COLO668 (cell line): ENCODE data around the gene MNS1.
"Not testable (repeated sequence)": the region's sequence is repeated elsewhere in the genome, so short reads cannot be mapped to it uniquely, and the experiment has no call there.

ENCODE experiments used
- DNase-seq: peaks from one replicate; lab custom pipeline; 2025; ENCODE audit not compliant: unreplicated experiment; lab: John Stamatoyannopoulos, UW

Gene MNS1

DNA sequence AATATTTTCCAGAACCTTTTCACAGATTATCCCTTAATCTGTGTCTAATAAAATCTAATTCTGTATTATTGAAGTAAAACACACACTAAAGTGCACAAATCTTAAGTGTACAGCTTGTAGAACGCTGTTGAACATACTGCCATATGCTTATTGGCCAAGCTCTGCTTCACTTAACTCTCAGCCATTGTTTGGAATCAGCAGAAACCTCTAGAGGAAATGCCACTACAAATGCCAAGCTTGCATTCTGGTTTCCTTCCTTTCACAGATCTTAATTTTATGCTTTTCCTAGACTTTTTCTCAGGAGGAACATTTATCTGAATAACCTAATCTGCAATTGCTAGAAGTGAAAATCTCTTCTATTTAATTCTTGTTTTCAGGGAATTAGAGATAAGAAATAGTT, 10.1 kb downstream of the MNS1 start:
- DNase-seq, result no peak

DNA sequence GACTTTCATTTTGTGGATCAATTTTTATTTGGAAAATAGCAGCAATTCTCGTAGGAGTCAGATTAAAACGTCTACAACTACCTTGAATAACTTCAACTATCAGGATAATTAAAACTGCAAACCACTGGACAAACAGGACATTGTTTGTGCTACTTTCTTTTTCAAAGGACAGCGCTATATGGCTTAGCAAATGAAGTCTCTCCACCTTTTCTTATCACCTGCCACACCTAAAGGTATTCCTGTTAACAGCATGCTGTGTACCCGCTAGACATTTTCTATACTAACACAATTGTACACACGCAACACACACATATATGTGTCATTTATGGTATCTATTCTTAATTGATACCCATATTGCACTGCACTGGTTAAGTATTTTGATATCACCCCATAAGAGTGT, 19.2 kb downstream of the MNS1 start:
- DNase-seq, result no peak

DNA sequence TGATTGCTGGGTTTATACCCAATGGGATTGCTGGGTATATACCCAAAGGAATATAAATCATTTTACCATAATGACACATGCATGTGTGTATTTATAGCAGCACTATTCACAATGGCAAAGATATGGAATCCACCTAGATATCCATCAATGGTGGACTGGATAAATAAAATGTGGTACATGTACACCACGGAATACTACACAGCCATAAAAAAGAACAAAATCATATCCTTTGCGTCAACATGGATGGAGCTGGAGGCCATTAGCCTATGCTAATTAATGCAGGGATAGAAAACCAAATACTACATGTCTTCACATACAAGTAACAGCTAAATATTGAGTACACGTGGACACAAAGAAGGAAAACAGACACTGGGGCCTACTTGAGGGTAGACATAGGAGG, 22.6 kb downstream of the MNS1 start:
- DNase-seq, result no peak

DNA sequence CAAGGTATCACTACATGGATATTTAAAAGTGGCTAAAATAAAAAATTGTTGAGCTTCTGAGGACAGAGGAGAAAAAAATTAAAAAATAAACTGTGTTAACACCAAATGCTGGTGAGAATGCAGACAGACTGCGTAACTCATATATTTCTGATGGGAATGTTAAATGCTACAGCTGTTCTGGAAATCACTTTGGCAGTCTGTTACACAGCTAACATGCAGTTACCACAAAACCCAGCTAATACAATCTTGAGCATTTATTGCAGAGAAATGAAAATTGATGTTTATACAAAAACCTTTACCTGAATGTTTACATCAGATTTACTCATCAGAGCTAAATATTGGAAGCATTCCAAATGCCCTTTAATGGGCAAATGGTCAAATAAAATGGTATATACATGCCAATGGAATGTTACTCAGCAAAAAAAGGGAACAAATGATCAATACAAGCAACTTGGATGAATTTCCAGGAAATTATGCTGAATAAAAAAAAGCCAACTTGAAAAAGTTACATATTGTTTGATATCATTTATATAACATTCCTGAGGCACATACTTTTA, 24.6 kb downstream of the MNS1 start:
- no peak for DNase-seq

DNA sequence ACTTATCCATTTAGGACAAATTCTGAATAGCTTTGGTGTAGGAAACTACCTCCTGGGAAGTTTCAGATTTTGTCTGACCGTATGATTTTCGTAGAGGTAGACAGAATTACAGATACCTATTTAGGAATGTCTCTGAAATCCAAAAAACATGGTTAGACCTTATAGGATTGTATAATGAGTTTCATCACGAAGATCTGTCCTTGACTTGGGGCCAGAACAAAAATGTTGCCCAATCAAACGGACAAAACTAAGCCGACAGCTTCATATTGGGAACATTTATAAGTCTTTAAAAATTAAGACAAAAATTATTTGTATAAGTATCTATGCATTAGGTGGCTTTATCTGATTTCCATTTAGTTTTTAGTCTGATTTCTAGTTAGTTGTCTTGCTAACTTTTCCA, 32.6 kb downstream of the MNS1 start:
- DNase-seq, result no peak

DNA sequence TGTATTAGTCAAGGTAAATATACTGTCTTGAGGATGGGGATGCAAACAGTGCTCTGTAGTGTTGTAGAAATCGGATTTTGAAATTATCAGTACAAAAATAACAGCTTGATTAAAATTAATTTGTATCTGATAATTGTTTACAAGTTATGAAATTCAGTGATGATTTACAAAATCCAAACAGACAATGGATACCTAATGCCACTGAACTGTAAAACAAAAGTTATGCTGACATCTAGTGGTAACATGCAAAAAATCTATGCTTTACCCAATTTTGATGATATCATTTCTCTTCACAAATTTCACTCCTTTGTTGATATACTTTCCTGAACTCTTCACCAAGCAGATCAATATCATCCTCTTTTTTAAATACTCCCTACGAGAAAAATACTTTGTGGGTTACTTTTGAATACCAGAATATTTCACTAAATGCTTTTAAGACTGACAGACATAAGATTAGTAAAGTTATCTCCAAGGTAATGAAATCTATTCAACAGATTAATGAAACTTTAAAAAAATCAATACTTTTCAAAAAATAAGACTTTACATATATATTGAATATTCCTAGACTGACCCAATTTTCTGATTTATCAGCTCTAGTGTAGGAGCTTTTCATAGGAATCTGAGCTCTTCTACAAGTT, 36.0 kb downstream of the MNS1 start:
- DNase-seq, result no peak

DNA sequence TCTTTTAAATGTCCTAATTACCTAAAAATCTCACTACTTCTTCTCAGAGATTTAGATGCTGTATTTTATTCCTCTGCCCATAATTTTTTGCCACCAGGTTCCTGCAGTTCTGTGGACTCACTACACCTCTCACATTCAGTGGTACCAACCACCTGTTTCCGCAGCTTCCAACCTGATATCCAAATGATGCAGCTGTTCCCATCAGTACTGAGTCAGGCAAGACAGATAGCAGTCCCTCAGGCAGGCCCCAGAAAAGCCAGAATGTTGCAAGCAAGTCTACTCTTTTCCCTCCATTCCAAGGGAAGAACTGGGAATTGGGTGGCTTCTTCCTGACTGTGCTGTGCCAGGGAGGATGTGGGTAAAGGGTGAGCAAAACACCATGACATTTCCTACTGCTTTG, 39.0 kb downstream of the MNS1 start:
- DNase-seq, result no peak

DNA sequence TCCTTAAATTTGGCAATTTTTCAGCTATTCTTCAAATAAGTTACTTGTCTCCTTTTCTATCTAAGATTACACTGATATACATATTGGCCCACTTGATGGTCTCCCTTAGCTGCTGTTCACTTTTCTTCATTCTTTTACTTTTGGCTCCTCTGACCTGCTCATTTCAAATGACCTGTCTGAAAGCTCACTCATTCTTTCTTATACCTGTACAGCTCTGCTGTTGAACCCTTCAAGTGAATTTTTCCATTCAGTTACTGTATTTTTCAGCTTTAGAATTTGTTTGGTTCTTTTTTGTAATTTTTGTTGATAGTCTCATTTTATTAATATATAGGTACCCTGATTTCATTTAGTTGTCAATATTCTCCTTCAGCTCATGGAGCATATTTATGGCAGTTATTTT, 39.7 kb downstream of the MNS1 start:
- DNase-seq, result no peak

DNA sequence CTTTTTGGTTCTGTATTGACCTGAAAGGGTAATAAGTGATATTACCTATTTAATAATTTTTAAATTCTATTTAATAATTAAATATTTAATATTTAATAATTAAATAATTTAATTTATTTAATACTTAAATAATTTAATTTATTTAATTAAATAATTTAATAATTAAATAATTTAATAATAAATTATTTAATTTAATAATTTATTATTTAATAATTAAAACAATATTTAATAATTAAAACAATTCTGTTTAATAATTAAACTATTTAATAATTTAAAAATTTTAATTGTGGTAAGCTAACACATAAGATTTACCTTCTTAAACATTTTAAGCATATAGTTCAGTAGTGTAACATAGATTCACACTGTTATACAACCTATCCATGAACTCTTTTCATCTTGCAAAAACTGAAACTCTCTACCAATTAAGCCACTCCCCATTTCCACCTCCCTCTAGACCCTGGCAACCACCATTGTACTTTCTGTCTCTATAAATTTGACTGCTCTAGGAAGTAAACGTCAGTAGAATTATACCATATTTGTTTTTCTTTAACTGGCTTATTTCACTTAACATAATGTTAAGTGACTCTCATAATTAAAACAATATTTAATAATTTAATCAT, 51.7 kb downstream of the MNS1 start:
- not testable (repeated sequence) for DNase-seq

DNA sequence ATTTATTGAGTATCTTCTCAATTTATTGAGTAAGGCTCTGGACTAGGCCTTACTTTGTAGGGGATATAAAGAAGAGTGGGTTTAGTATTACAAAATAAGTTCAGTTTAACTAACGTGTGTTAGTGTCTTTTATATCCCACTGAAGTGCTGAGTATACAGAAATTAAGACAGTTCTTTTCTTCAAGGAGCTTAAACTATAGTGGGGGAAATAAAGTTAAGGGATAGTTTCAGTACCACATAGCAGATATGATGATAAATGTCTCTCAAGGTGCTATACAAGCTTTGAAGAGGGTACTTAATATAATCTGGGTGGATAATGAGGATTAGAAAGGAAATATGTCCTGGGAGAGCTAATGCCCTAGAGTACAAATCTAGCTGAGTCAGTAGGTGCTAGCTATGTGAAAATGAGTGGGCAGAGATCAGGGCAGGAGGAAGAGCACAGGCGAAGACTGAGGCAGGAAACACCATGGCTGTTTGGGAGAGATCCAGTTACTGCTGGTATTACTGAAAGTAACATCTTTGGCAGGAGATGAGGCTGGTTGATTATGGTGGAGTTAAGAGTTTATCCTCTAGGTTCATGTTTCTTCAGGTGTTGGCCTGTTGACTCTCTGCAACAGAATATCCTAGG, 53.7 kb downstream of the MNS1 start:
- DNase-seq, result no peak

DNA sequence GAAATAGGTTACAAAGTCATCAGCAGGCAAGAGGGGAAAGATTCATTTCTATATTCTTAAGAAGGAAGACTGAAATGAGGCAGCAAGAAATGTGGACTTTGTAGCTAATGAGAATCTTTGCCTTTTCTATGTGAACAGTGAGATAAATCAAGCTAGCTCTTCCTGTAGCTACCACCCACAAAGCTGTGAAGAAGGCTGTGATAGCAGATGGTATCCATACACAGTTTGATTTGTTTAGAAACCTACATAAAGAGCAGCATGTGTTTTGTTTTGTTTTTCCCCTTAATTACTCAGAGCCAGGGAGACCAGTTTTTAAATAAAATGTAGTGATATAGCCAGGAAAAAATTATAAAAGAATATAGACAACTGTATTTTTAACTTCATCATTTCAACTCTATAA, 54.2 kb downstream of the MNS1 start:
- no peak for DNase-seq

DNA sequence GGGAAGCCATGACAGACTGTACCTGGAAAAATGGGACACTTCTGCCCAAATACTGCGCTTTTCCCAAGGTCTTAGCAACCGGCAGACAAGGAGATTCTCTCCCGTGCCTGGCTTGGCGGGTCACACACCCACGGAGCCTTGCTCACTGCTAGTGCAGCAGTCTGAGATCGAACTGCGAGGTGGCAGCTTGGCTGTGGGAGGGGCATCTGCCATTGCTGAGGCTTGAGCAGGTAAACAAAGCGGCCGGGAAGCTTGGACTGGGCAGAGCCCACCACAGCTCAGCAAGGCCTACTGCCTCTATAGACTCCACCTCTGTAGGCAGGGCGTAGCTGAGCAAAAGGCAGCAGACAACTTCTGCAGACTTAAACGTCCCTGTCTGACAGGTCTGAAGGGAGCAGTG, 65.7 kb downstream of the MNS1 start:
- DNase-seq, result not testable (repeated sequence)

DNA sequence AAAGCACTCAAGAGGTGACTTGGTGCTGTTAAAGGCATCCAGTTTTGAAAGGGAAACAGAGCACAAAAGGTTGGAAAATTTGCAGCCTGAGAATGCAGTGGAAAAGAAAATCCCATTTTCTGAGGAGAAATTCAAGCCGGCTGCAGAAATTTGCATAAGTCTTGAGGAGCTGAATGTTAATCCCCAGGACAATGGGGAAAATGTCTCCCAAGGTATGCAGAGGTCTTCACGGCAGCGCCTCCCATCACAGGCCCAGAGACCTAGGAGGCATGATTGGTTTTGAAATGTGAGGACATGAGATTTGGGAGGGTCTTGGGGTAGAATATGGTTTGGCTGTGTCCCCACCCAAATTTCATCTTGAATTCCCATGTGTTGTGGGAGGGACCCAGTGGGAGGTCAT, 67.6 kb downstream of the MNS1 start:
- DNase-seq, result not testable (repeated sequence)

DNA sequence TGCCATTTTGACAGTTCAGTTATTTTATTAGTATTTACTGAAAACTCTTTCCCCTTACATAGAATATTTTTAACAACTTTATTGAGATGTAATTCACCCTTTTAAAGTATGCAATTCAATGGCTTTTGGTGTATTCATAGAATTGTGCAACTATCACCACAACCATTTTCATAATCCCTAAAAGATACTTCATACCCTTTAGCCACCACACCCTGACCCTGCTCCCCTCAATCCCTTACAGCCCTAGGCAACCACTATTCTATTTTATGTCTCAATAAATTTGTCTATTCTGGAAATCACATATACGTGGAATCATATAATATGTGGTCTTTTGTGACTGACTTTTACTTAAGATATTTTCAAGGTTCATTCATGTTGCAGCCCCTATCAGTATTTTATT, 70.0 kb downstream of the MNS1 start:
- no peak for DNase-seq

DNA sequence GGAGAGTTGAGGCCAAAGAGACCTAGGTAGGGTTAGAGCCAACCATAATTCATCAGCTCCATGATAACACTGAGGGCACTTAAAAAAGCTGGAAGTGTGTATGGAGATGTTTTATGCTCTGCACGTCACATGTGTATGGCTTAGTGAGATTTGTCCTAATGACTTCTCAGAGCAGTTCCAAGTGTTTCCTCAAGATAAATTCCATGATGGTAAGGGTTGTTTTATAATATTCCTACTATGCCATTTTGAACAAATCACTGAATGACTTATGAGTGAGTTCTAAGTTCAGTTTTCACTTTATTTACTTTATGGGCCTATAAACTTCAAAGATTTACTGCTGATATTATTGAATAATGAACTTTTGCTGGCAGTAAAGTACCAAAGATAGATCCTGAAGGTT, 71.7 kb downstream of the MNS1 start:
- DNase-seq, result no peak

DNA sequence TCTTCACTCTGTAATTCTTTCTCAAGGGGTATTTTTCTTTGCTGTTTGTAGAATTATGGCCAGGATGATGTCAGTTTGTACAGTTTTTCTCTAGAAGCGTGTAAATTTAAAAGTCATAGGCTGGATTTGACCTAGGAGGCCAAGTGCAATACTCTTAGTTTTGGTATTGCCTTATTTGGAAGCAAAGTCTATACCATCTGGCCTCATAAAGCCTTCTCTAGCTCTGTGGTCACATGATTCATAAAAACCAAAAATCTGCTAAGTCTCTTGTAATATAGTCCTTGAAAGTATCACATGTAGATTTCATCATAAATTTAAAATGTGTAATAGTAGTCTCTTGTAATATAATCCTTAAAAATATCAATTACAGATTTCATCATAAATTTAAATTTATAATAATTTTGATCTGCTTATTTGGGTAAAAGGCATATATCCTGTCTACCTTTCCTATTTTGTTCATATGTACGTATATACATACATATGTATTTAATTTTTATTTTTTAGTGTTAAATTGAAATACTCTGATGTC, 74.1 kb downstream of the MNS1 start:
- DNase-seq, result no peak

DNA sequence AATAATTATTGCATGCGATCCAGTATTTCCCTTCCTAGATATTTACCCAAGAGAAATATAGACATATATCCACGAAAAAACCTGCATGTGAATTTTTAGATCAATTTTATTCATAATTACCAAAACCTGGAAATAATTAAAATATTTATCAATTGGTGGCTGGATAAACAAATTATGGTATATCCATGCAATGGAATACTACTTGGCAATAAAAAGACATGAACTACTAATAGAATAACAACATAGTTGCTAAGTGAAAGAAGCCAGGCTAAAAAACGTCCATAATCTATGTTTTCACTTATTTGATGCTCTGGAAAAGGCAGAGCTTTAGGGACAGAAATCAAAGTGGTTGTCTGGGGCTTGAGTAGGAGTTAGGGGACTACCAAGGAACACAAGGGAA, 79.0 kb downstream of the MNS1 start:
- DNase-seq, result no peak

DNA sequence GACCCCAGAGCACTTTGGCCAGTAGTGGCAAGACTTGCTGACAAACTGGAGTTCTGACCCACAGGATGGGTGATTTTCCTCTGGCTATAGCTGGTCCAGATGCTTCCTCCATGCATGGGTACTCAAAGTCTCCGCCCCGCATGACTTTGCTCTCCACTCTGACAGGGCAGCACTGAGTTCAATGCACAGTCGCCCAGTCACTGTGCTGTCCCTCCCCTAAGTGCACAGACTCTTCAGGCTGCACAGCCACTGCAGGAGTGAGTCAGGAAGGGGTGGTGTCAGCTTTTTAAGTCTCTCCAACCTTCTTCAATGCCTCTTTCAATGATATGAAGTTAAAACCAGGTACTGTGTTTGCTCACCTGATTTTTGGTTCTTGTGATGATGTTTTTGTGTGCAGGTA, 81.9 kb downstream of the MNS1 start:
- no peak for DNase-seq
